H1 (cell line): ENCODE results near the gene BHLHE23. TPM values are rescaled to one million over a fixed set of nuclear protein-coding genes. Genes with fewer than 3 reads are reported as not detected.

ENCODE experiments used
- CTCF ChIA-PET: fragments of 300-600 bp; sonication (Branson Sonifier 250); formaldehyde crosslinking; loops from one replicate; lab custom pipeline; 2021; ENCODE audit not compliant: partially characterized antibody; lab: Charles Lee
- POLR2A ChIA-PET: fragments of 300-600 bp; sonication (Branson Sonifier 250); formaldehyde crosslinking; loops from one replicate; lab custom pipeline; 2021; ENCODE audit warnings: inconsistent platforms; ENCODE audit not compliant: partially characterized antibody; lab: Charles Lee
- DNase-seq, 2 experiments: peaks; one replicate each; pipeline versions ENCODE4 v3.0.0 to v3.0.0-alpha.2; 2010 to 2022; ENCODE audit warnings: low spot score in 2 of 2, low read depth in 1 of 2, mixed read lengths in 1 of 2
- FAIRE-seq: peaks from 2 replicates; lab custom pipeline; 2011; peaks lifted over from hg19 to GRCh38; lab: Jason Lieb, UNC
- H2AFZ ChIP-seq: 2 replicates; pipeline ENCODE4 v1.8.1; 2012; ENCODE audit warnings: low read length, inconsistent platforms
- H2AK5ac ChIP-seq: 2 replicates; pipeline ENCODE4 v1.6.1; 2013; ENCODE audit warnings: low read depth, low read length
- H2BK120ac ChIP-seq: replicated peaks from 2 replicates; pipeline ENCODE3; 2013; ENCODE audit warnings: low read depth, low read length, inconsistent platforms
- H2BK12ac ChIP-seq: 2 replicates; pipeline ENCODE4 v1.6.1; 2013; ENCODE audit warnings: low read depth, low read length
- H2BK15ac ChIP-seq: 2 replicates; pipeline ENCODE4 v1.6.1; 2013; ENCODE audit warnings: low read length
- H2BK20ac ChIP-seq: 2 replicates; pipeline ENCODE4 v1.6.1; 2013; ENCODE audit warnings: low read length
- H2BK5ac ChIP-seq: 2 replicates; pipeline ENCODE4 v1.6.1; 2013; ENCODE audit warnings: low read depth, low read length
- H3K14ac ChIP-seq: 2 replicates; pipeline ENCODE4 v1.6.1; 2013; ENCODE audit warnings: inconsistent platforms; ENCODE audit not compliant: insufficient read length
- H3K18ac ChIP-seq: 2 replicates; pipeline ENCODE4 v1.6.1; 2013; ENCODE audit warnings: low read length; ENCODE audit errors: extremely low read depth
- H3K23ac ChIP-seq: 2 replicates; pipeline ENCODE4 v1.6.1; 2013; ENCODE audit warnings: inconsistent platforms; ENCODE audit not compliant: insufficient read length
- H3K23me2 ChIP-seq: 2 replicates; pipeline ENCODE4 v1.6.1; 2013; ENCODE audit warnings: low read depth, low read length
- H3K27ac ChIP-seq: 2 replicates; pipeline ENCODE4 v1.6.1; 2011; ENCODE audit warnings: low read depth, low read length, inconsistent platforms
- H3K27me3 ChIP-seq, 4 experiments: replicated peaks in 1 of 4; 1 replicate in 1 of 4; 2 replicates in 3 of 4; pipeline versions ENCODE4 v1.6.1 to v1.8.1; 2011 to 2013; ENCODE audit warnings: low read length in 3 of 4, mild to moderate bottlenecking in 3 of 4, inconsistent platforms in 2 of 4, mixed read lengths in 2 of 4, moderate library complexity in 1 of 4; ENCODE audit not compliant: control insufficient read depth in 3 of 4, insufficient read depth in 3 of 4; ENCODE audit errors: extremely low read depth in 1 of 4
- H3K36me3 ChIP-seq, 4 experiments: 2 replicates each; pipeline versions ENCODE4 v1.6.1 to v1.8.1; 2011 to 2013; ENCODE audit warnings: mild to moderate bottlenecking in 4 of 4, low read length in 3 of 4, moderate library complexity in 2 of 4, control low read depth in 1 of 4, inconsistent platforms in 1 of 4; ENCODE audit not compliant: insufficient read depth in 4 of 4, control insufficient read depth in 2 of 4
- H3K4ac ChIP-seq: replicated peaks from 2 replicates; pipeline ENCODE3; 2013; ENCODE audit warnings: low read length, low read depth, mixed read lengths, inconsistent platforms; ENCODE audit not compliant: insufficient read length
- H3K4me1 ChIP-seq, 4 experiments: replicated peaks in 1 of 4; 1 replicate in 1 of 4; 2 replicates in 3 of 4; pipeline versions ENCODE4 v1.6.1 to v1.8.1; 2011 to 2013; ENCODE audit warnings: low read length in 3 of 4, inconsistent platforms in 2 of 4, mixed read lengths in 1 of 4; ENCODE audit not compliant: insufficient read depth in 4 of 4, control insufficient read depth in 3 of 4
- H3K4me2 ChIP-seq, 2 experiments: 2 replicates each; pipeline versions ENCODE4 v1.6.1 to v1.8.1; 2011 to 2013; ENCODE audit warnings: low read depth in 2 of 2, low read length in 2 of 2, control low read depth in 1 of 2, inconsistent platforms in 1 of 2, mild to moderate bottlenecking in 1 of 2; ENCODE audit not compliant: insufficient read depth in 1 of 2
- H3K4me3 ChIP-seq, 4 experiments: fragments of 200-600, 300-600 bp in 1 of 4; sonication (generic), shearing (Covaris generic), sonication (Bioruptor Twin) in 1 of 4; 2 replicates each; pipeline versions ENCODE4 v1.5.1 to v1.8.1; 2011 to 2016; ENCODE audit warnings: low read length in 4 of 4, low read depth in 3 of 4, control low read depth in 2 of 4, inconsistent platforms in 2 of 4, mild to moderate bottlenecking in 2 of 4, mixed read lengths in 1 of 4, moderate library complexity in 1 of 4; ENCODE audit not compliant: insufficient read depth in 2 of 4; ENCODE audit errors: extremely low read depth in 1 of 4
- H3K56ac ChIP-seq: replicated peaks from 2 replicates; pipeline ENCODE3; 2013; ENCODE audit warnings: low read depth, mild to moderate bottlenecking, mixed read lengths, low read length, inconsistent platforms; ENCODE audit not compliant: insufficient read length
- H3K79me1 ChIP-seq: 2 replicates; pipeline ENCODE4 v1.6.1; 2013; ENCODE audit warnings: low read depth, low read length, control low read depth
- H3K79me2 ChIP-seq, 2 experiments: 2 replicates each; pipeline versions ENCODE4 v1.6.1 to v1.8.1; 2012 to 2013; ENCODE audit warnings: low read length in 2 of 2, mild to moderate bottlenecking in 2 of 2, inconsistent platforms in 1 of 2; ENCODE audit not compliant: insufficient read depth in 2 of 2, control insufficient read depth in 1 of 2
- H3K9ac ChIP-seq, 4 experiments: replicated peaks in 1 of 4; 1 replicate in 1 of 4; 2 replicates in 3 of 4; pipeline versions ENCODE4 v1.6.1 to v1.8.1; 2011 to 2013; ENCODE audit warnings: low read depth in 3 of 4, low read length in 3 of 4, control low read depth in 2 of 4, mild to moderate bottlenecking in 2 of 4, moderate library complexity in 2 of 4, inconsistent platforms in 1 of 4; ENCODE audit errors: extremely low read depth in 1 of 4
- H3K9me3 ChIP-seq, 2 experiments: 2 replicates each; pipeline versions ENCODE4 v1.6.1 to v1.8.1; 2012 to 2013; ENCODE audit warnings: mild to moderate bottlenecking in 2 of 2, moderate library complexity in 2 of 2, control low read depth in 1 of 2, inconsistent platforms in 1 of 2, low read depth in 1 of 2, low read length in 1 of 2, mixed read lengths in 1 of 2; ENCODE audit not compliant: insufficient read depth in 2 of 2
- H4K20me1 ChIP-seq, 2 experiments: replicated peaks in 1 of 2; 2 replicates each; pipeline versions ENCODE3 to v1.8.1; 2011 to 2013; ENCODE audit warnings: inconsistent platforms in 2 of 2, low read length in 2 of 2, mild to moderate bottlenecking in 1 of 2; ENCODE audit not compliant: insufficient read depth in 2 of 2, control insufficient read depth in 1 of 2
- H4K5ac ChIP-seq: 2 replicates; pipeline ENCODE4 v1.6.1; 2013; ENCODE audit warnings: low read length, low read depth, mixed read lengths, inconsistent platforms; ENCODE audit not compliant: insufficient read length
- H4K8ac ChIP-seq: 2 replicates; pipeline ENCODE4 v1.8.0; 2013; ENCODE audit warnings: mild to moderate bottlenecking, moderate library complexity, low read length, inconsistent platforms; ENCODE audit not compliant: insufficient read depth; ENCODE audit errors: extremely low read depth
- H4K91ac ChIP-seq: replicated peaks from 2 replicates; pipeline ENCODE3; 2013; ENCODE audit warnings: low read length, mixed read lengths, inconsistent platforms; ENCODE audit not compliant: insufficient read length
- CTCF ChIP-seq, 3 experiments: IDR thresholded peaks; 1 replicate in 2 of 3; 2 replicates in 1 of 3; pipeline versions ENCODE4 v1.5.1 to v1.6.1; 2011; ENCODE audit warnings: low read length in 3 of 3, mild to moderate bottlenecking in 3 of 3, inconsistent platforms in 2 of 3, low read depth in 1 of 3, moderate library complexity in 1 of 3; ENCODE audit not compliant: insufficient read depth in 1 of 3; ENCODE audit errors: control extremely low read depth in 1 of 3
- EGR1 ChIP-seq: IDR thresholded peaks from 2 replicates; pipeline ENCODE4 v1.6.1; 2011; ENCODE audit warnings: low read depth, low read length, borderline replicate concordance
- HDAC6 ChIP-seq: IDR thresholded peaks from one replicate; pipeline ENCODE4 v1.7.1; 2012; ENCODE audit warnings: low read depth, mild to moderate bottlenecking, inconsistent platforms, low read length, moderate library complexity
- KDM4A ChIP-seq: IDR thresholded peaks from one replicate; pipeline ENCODE4 v1.7.1; 2012; ENCODE audit warnings: low read depth, mild to moderate bottlenecking, moderate library complexity, low read length, inconsistent platforms; ENCODE audit not compliant: severe bottlenecking
- MAX ChIP-seq: IDR thresholded peaks from 2 replicates; pipeline ENCODE4 v1.6.1; 2012; ENCODE audit warnings: inconsistent platforms
- RBBP5 ChIP-seq: IDR thresholded peaks from 2 replicates; pipeline ENCODE4 v1.7.1; 2012; ENCODE audit warnings: low read depth, mild to moderate bottlenecking, inconsistent platforms, low read length, moderate library complexity, borderline replicate concordance
- SAP30 ChIP-seq: fragments of 300-600 bp; sonication (generic); IDR thresholded peaks from 2 replicates; pipeline ENCODE4 v1.7.1; 2012; ENCODE audit warnings: low read length, moderate library complexity, mild to moderate bottlenecking, inconsistent platforms; ENCODE audit not compliant: insufficient read depth, insufficient replicate concordance
- SIX5 ChIP-seq: IDR thresholded peaks from 2 replicates; pipeline ENCODE4 v1.6.1; 2011; ENCODE audit warnings: mild to moderate bottlenecking, low read depth, low read length
- SP2 ChIP-seq: IDR thresholded peaks from 2 replicates; pipeline ENCODE4 v1.6.1; 2012; ENCODE audit warnings: mild to moderate bottlenecking, low read length, inconsistent platforms
- TAF1 ChIP-seq: IDR thresholded peaks from 2 replicates; pipeline ENCODE4 v1.6.1; 2011; ENCODE audit warnings: mild to moderate bottlenecking, low read depth, low read length
- TBP ChIP-seq: IDR thresholded peaks from 2 replicates; pipeline ENCODE4 v1.6.1; 2011; ENCODE audit warnings: low read depth, low read length, improper control_type of control experiment
- WGBS, 2 experiments: shearing (Covaris generic) in 1 of 2; methylation state at CpG; one replicate each; pipeline versions ENCODE4 v1.1.6 to v1.1.7; 2013 to 2015; ENCODE audit warnings: low lambda C conversion rate in 2 of 2, mixed read lengths in 2 of 2, inconsistent platforms in 1 of 2, low coverage in 1 of 2, missing lambda C conversion rate in 1 of 2; ENCODE audit not compliant: insufficient replicate concordance in 2 of 2, insufficient coverage in 1 of 2, insufficient read length in 1 of 2; ENCODE audit errors: extremely low coverage in 1 of 2, missing lambda C conversion rate in 1 of 2; 5-methylcytosine and 5-hydroxymethylcytosine counted together
- polyA plus RNA-seq, 7 experiments: library from polyadenylated mRNA; depleted of rRNA in 3 of 7; stranded (reverse) in 5 of 7; unstranded in 2 of 7; fragments of >200 nt in 5 of 7; fragments of 200-250 nt in 2 of 7; gene quantifications; 1 replicate in 5 of 7; 2 replicates in 1 of 7; 4 replicates in 1 of 7; pipeline versions ENCODE4 v1.2.1 to v1.2.3, GENCODE V29; 2011 to 2013; ENCODE audit warnings: missing spikeins in 2 of 7, mixed read lengths in 2 of 7
- total RNA-seq: library from RNA; stranded (reverse); fragmentation: NEBNext Ultra II Directional; extraction: Animal tissue kit (Norgen Biotek cat#: 25700); gene quantifications from 2 replicates; pipeline ENCODE4 v1.2.1, GENCODE V29; 2021

BHLHE23 gene
- total and polyA plus RNA-seq, 2 of the 8 experiments (the other 6 are each of a cell fraction or from before 2014, with no cell fraction given): 0.47 TPM; not detected in 1

DNA sequence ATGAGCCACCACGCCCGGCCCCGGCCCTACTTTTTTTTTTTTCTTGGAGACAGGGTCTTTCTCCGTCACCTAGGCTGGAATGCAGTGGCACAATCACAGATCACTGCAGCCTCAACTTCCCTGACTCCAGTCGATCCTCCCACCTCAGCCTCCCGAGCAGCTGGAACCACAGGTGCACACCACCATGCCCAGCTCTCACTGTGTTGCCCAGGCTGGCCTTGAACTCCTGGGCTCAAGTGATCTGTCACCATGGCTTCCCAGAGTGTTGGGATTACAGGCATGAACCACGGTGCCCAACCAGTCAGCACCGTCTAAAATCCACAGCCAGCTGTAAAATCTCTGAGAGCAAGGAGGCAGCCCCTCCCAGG lies 36.8 kb downstream of the BHLHE23 start:
- H2BK5ac ChIP-seq: no peak overlapping the region
- no peaks in the 10 kb centered on the region for H3K79me1 ChIP-seq
- no peak overlapping the region for H3K14ac ChIP-seq
- no peak overlapping the region for H3K56ac ChIP-seq
- no peak for FAIRE-seq
- no peak overlapping the region for H3K23ac ChIP-seq
- H3K18ac ChIP-seq: peak overlapping the region; percentile 19; the same call in 1 of the 2 replicates
- TF ChIP-seq HDAC6 (no peak), KDM4A (no peak), SP2 (no peak), MAX (no peak), TBP (no peak), TAF1 (no peak), SIX5 (no peak), RBBP5 (no peak), SAP30 (no peak), EGR1 (no peak), CTCF (IDR thresholded peaks at IDR 0.05; ENCODE audit: control extremely low read depth in 1 of 3, insufficient read depth in 1 of 3, low read depth in 1 of 3, low read length in 3 of 3) (no peak)
- TF ChIP-seq, all 59 proteins: peak for 0
- Histone ChIP-seq H2AFZ (no peak overlapping the region), H3K23me2 (peaks cover 13% of the 10 kb centered on the region; the same call in 1 of the 2 replicates), H2BK20ac (no peak overlapping the region), H3K4ac (peak overlapping the region; percentile 78), H3K36me3 (no peaks in the 10 kb centered on the region; a peak in 1 of 8 replicates), H3K9ac (no peak overlapping the region), H3K4me1 (peaks cover 2 to 16% (median 10%) of the 10 kb centered on the region in 4 experiments), H3K9me3 (no peaks in the 10 kb centered on the region), H2BK120ac (no peak overlapping the region), H2AK5ac (no peak overlapping the region), H4K8ac (no peak overlapping the region), H3K79me2 (no peaks in the 10 kb centered on the region), H4K91ac (peak overlapping the region; percentile 65), H3K4me2 (no peak overlapping the region), H4K5ac (no peak overlapping the region), H4K20me1 (peaks cover 0 to 8% of the 10 kb centered on the region in 2 experiments), H2BK12ac (no peak overlapping the region), H3K4me3 (no peak overlapping the region), H3K27me3 (peaks cover 8 to 29% (median 22%) of the 10 kb centered on the region in 4 experiments), H3K27ac (no peak overlapping the region), H2BK15ac (no peak overlapping the region)
- ChIA-PET CTCF (interaction anchor here (0.8 to 8.1 kb wide), 13 partner anchors 9 to 179 kb away, joined by 3 to 53 read pairs (median 7); partner anchors contain the start of gene BHLHE23), POLR2A (interaction anchor here (0.6 to 3.4 kb wide), 7 partner anchors 10 to 85 kb away, joined by 3 to 13 read pairs (median 7); partner anchors contain the start of gene BHLHE23)
- no peak for DNase-seq
- WGBS, 2 experiments: 91% methylated on average over 5 of the region's 8 CpGs; no CpG with 5 or more reads in 1 of the 2 experiments
